ENCODE results near the gene GRIK1.

The GRIK1 gene

GRCh38 chr21:29708401-29708800, 231.4 kb downstream of the GRIK1 start:
- no peaks in the 10 kb centered on the region for H3K9me3 ChIP-seq (ENCODE audit: control insufficient read depth, insufficient read depth, low read length)
- H3K27me3 ChIP-seq (ENCODE audit: control insufficient read depth, low read length), result no peaks in the 10 kb centered on the region
- no peaks in the 10 kb centered on the region for H3K9me2 ChIP-seq (replicated peaks; ENCODE audit: control insufficient read depth, low read length)
- H3F3A ChIP-seq (ENCODE audit: control insufficient read depth, insufficient read depth), result no peaks in the 10 kb centered on the region
- H3K4me2 ChIP-seq (ENCODE audit: low read length), result no peak overlapping the region
- no peaks in the 10 kb centered on the region for H3K79me2 ChIP-seq (ENCODE audit: control insufficient read depth, low read length)
- H3K36me3 ChIP-seq (ENCODE audit: control insufficient read depth, low read length), result no peaks in the 10 kb centered on the region
- H4K20me1 ChIP-seq (ENCODE audit: control insufficient read depth, insufficient read depth, low read depth, low read length), result no peaks in the 10 kb centered on the region
- no peak overlapping the region for H3K4me3 ChIP-seq (ENCODE audit: low read length)
- no peak for TF ChIP-seq EZH2phosphoT487 (IDR thresholded peaks at IDR 0.05; ENCODE audit: borderline replicate concordance, low read length)
- no peak for TF ChIP-seq CTCF (IDR thresholded peaks at IDR 0.05; ENCODE audit: low read depth, low read length, poor library complexity, severe bottlenecking)
- no peaks in the 10 kb centered on the region for H3K4me1 ChIP-seq (ENCODE audit: control insufficient read depth, low read length)
- H3K27ac ChIP-seq (ENCODE audit: low read depth, low read length), result no peak overlapping the region

GRCh38 chr21:29704719-29705118, 235.1 kb downstream of the GRIK1 start:
- TF ChIP-seq CTCF (IDR thresholded peaks at IDR 0.05; ENCODE audit: low read depth, low read length, poor library complexity, severe bottlenecking) (no peak), EZH2phosphoT487 (IDR thresholded peaks at IDR 0.05; ENCODE audit: borderline replicate concordance, low read length) (no peak)
- H3K9me2 ChIP-seq (replicated peaks; ENCODE audit: control insufficient read depth, low read length), result no peaks in the 10 kb centered on the region
- no peaks in the 10 kb centered on the region for H3K9me3 ChIP-seq (ENCODE audit: control insufficient read depth, insufficient read depth, low read length)
- H4K20me1 ChIP-seq (ENCODE audit: control insufficient read depth, insufficient read depth, low read depth, low read length), result no peaks in the 10 kb centered on the region
- no peaks in the 10 kb centered on the region for H3K27me3 ChIP-seq (ENCODE audit: control insufficient read depth, low read length)
- H3K27ac ChIP-seq (ENCODE audit: low read depth, low read length), result no peak overlapping the region
- H3K79me2 ChIP-seq (ENCODE audit: control insufficient read depth, low read length), result no peaks in the 10 kb centered on the region
- H3F3A ChIP-seq (ENCODE audit: control insufficient read depth, insufficient read depth), result no peaks in the 10 kb centered on the region
- H3K4me3 ChIP-seq (ENCODE audit: low read length), result no peak overlapping the region
- no peaks in the 10 kb centered on the region for H3K36me3 ChIP-seq (ENCODE audit: control insufficient read depth, low read length)
- no peak overlapping the region for H3K4me2 ChIP-seq (ENCODE audit: low read length)
- H3K4me1 ChIP-seq (ENCODE audit: control insufficient read depth, low read length), result peaks cover 7% of the 10 kb centered on the region

GRCh38 chr21:29701676-29702075, 238.1 kb downstream of the GRIK1 start:
- Histone ChIP-seq H3K9me2 (replicated peaks; ENCODE audit: control insufficient read depth, low read length) (no peaks in the 10 kb centered on the region), H3K36me3 (ENCODE audit: control insufficient read depth, low read length) (peaks cover 3% of the 10 kb centered on the region; the same call in 1 of the 2 replicates), H3K4me1 (ENCODE audit: control insufficient read depth, low read length) (peaks cover 37% of the 10 kb centered on the region), H3K27me3 (ENCODE audit: control insufficient read depth, low read length) (no peaks in the 10 kb centered on the region), H3K79me2 (ENCODE audit: control insufficient read depth, low read length) (no peaks in the 10 kb centered on the region), H3K9me3 (ENCODE audit: control insufficient read depth, insufficient read depth, low read length) (peaks cover 5% of the 10 kb centered on the region; the same call in 1 of the 2 replicates), H3K4me2 (ENCODE audit: low read length) (no peak overlapping the region), H3K27ac (ENCODE audit: low read depth, low read length) (no peak overlapping the region), H3F3A (ENCODE audit: control insufficient read depth, insufficient read depth) (0 out of 2 replicates have a peak, but pooled peaks cover 3% of the 10 kb centered on the region), H4K20me1 (ENCODE audit: control insufficient read depth, insufficient read depth, low read depth, low read length) (no peaks in the 10 kb centered on the region), H3K4me3 (ENCODE audit: low read length) (no peak overlapping the region)
- no peak for TF ChIP-seq CTCF (IDR thresholded peaks at IDR 0.05; ENCODE audit: low read depth, low read length, poor library complexity, severe bottlenecking)
- TF ChIP-seq EZH2phosphoT487 (IDR thresholded peaks at IDR 0.05; ENCODE audit: borderline replicate concordance, low read length), result no peak

Data from DOHH2 (cell line).